ENCODE measurements around the gene IGFBP1. TPM values are rescaled to one million over a fixed set of nuclear protein-coding genes. Genes with fewer than 3 reads are reported as not detected.

IGFBP1 gene
- total and polyA plus RNA-seq, 8 donors: 0.10 to 0.31 TPM; not detected in 6

DNA sequence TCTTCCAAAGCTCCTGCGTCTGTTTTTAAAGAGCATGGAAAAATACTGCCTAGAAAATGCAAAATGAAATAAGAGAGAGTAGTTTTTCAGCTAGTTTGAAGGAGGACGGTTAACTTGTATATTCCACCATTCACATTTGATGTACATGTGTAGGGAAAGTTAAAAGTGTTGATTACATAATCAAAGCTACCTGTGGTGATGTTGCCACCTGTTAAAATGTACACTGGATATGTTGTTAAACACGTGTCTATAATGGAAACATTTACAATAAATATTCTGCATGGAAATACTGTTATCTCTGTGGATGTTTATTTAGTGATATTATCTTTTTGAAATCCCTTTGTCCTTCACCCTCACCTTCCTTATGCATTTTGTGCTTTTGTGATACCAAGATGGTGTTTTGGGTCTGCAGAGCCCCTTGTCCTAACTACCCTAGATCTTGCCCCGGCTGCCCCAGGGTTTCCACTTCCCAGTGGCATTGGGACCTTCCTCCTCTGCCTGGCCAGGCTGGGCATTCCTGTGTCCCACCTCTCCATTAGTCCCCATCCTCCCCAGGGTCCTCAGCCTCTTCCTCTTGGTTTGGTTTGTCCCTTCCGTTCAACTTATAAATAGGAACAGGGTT lies 5.2 kb downstream of the IGFBP1 start:
- Histone ChIP-seq H3K9me3 (no peaks in the 10 kb centered on the region), H3K27ac (no peak overlapping the region), H3K36me3 (no peaks in the 10 kb centered on the region), H3K27me3 (peaks cover 9 to 57% of the 10 kb centered on the region in 2 donors), H3K4me1 (peaks cover 0 to 4% of the 10 kb centered on the region in 2 donors), H3K4me3 (no peak overlapping the region)
- intact Hi-C loops (cut with DNase I): no loop called here
- DNase-seq (no peak), ATAC-seq (no peak)
- TF ChIP-seq, protein P1, sequence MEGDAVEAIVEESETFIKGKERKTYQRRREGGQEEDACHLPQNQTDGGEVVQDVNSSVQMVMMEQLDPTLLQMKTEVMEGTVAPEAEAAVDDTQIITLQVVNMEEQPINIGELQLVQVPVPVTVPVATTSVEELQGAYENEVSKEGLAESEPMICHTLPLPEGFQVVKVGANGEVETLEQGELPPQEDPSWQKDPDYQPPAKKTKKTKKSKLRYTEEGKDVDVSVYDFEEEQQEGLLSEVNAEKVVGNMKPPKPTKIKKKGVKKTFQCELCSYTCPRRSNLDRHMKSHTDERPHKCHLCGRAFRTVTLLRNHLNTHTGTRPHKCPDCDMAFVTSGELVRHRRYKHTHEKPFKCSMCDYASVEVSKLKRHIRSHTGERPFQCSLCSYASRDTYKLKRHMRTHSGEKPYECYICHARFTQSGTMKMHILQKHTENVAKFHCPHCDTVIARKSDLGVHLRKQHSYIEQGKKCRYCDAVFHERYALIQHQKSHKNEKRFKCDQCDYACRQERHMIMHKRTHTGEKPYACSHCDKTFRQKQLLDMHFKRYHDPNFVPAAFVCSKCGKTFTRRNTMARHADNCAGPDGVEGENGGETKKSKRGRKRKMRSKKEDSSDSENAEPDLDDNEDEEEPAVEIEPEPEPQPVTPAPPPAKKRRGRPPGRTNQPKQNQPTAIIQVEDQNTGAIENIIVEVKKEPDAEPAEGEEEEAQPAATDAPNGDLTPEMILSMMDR (IDR thresholded peaks at IDR 0.05): no peak

DNA sequence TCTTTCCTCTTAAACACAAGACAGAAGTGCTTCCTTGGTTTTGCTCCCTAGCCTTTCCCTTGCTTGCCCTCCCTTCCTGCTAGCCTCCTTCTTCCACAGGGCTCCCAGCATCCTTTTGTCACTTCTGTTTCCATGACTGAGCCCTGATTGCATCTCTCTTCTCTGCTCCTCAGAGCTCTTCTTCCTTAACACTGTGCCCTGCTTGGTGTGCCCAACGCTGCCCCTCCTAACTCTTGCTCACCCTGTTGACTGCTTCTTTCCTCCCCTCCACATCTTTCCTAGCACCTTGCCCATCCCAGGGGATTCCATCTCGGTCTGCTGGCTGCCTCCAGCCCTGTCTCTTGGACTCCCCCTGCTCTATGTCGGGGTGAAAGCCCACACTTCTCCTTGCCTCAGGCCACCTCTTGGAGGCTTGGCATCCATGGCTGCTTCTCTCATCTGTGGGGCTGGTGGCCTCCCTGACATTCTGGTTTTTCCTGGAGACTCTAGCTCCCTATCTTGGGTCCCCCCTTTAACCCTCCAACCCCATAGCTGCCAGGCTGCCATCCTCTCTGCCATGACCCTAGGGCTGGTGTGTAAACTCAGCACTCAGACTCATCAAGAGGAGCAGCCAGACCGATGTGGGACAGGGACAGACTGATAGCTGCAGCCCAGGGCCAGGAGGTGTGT lies 5.8 kb downstream of the IGFBP1 start:
- no peak for ATAC-seq
- Histone ChIP-seq H3K4me3 (no peak overlapping the region), H3K27me3 (peaks cover 3 to 51% of the 10 kb centered on the region in 2 donors), H3K36me3 (no peaks in the 10 kb centered on the region), H3K4me1 (no peaks in the 10 kb centered on the region), H3K9me3 (no peaks in the 10 kb centered on the region), H3K27ac (no peak overlapping the region)
- no peak for DNase-seq
- TF ChIP-seq, protein P1 (IDR thresholded peaks at IDR 0.05): no peak
- intact Hi-C loops (cut with DNase I): no loop called here

DNA sequence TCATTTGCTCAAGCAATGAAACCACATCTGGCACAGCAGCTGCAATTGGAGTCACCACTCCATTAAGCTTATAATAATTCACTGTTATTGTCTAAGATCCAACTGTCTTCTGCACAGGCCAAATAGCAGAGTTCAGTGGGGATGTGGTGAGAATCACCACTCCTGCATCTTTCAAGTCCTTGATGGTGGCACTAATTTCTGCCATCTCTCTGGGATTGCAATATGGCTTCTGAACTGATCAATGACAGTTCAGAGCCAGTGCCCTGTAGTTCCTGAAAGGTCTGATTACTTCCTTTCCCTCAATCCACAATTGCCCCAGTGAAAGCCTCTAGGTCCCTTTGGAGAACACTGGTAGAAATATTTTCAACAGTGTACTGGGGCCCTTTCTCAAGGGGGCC lies 6.4 kb downstream of the IGFBP1 start:
- Histone ChIP-seq H3K27ac (no peak overlapping the region), H3K4me3 (no peak overlapping the region), H3K27me3 (peaks cover 0 to 46% of the 10 kb centered on the region in 2 donors), H3K36me3 (no peaks in the 10 kb centered on the region), H3K4me1 (no peaks in the 10 kb centered on the region), H3K9me3 (no peaks in the 10 kb centered on the region)
- DNase-seq: no peak
- TF ChIP-seq, protein P1 (IDR thresholded peaks at IDR 0.05): no peak
- intact Hi-C loops (cut with DNase I): no loop called here
- ATAC-seq: no peak

DNA sequence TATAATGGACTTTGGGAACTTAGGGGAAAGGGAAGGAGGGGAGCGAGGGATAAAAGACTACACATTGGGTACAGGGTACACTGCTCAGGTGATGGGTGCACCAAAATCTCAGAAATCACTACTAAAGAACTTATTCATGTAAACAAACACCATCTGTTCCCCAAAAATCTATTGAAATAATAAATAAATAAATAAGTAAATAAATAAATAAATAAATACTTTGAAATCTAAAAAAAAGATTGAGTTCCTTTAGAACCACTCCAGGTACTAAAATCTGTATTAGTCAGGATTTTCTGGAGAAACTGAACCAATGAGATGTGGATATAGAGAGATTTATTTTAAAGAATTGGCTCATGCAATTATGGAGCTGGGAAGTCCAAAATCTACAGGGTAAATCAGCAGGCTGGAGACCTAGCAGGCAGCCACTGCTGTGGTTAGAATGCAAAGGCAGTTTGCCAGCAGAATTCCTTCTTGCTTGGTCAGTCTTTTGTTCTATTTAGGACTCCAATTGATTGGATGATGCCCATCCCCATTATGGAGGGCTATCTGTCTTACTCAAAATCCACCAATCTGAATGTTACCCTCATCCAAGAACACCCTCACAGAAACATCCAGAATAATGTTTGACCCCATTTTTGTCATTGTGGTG lies 8.9 kb downstream of the IGFBP1 start:
- no peak for DNase-seq
- ATAC-seq: no peak
- TF ChIP-seq, protein P1 (IDR thresholded peaks at IDR 0.05): no peak
- Histone ChIP-seq H3K36me3 (no peaks in the 10 kb centered on the region), H3K4me1 (no peaks in the 10 kb centered on the region), H3K27ac (no peak overlapping the region), H3K27me3 (peaks cover 0 to 31% of the 10 kb centered on the region in 2 donors), H3K9me3 (no peaks in the 10 kb centered on the region), H3K4me3 (no peak overlapping the region)
- intact Hi-C loops (cut with DNase I): no loop called here

DNA sequence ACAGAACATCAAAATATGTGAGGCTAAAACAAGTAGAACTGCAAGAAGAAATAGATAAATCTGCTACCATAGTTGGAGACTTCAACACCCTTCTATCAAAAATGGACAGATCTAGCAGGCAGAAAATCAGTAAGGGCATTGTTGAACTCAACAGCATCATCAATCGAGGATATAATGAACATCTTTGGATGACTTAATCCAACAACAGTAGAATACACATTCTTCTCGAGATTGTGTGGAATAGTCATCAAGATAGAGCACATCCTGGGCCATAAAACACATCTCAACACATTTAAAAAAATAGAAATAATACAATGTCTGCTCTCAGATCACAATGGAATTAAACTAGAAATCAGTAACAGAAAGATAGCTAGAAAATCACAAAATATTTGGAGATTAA lies 9.9 kb downstream of the IGFBP1 start:
- no peak overlapping the region for H3K4me3 ChIP-seq
- ATAC-seq (no peak), DNase-seq (no peak)
- TF ChIP-seq, protein P1 (IDR thresholded peaks at IDR 0.05): no peak
- H3K36me3 ChIP-seq: no peaks in the 10 kb centered on the region
- H3K27me3 ChIP-seq: peaks cover 0 to 30% of the 10 kb centered on the region in 2 donors
- no peaks in the 10 kb centered on the region for H3K4me1 ChIP-seq
- intact Hi-C loops (cut with DNase I): no loop called here
- H3K9me3 ChIP-seq: peaks cover 0 to under 1% of the 10 kb centered on the region in 2 donors
- H3K27ac ChIP-seq: no peak overlapping the region

Measured in left lung (tissue), 10 donors.